ENCODE data around the gene UTS2B.

The UTS2B gene

GRCh38 chr3:191329654-191330529 is at the start of gene UTS2B:
Gene UTS2B (minus strand): TSS chr3:191330526. CDS start chr3:191282189, 48,337 bp downstream.
- no peak for DNase-seq

GRCh38 chr3:191380001-191380400 is 49.7 kb upstream of the UTS2B start:
- DNase-seq = no peak

- DNase-seq = no peak
Measured at GRCh38 chr3:191379446-191379845, 49.1 kb upstream of the UTS2B start.

- no peak for DNase-seq
Measured at GRCh38 chr3:191378142-191378812, 48.0 kb upstream of the UTS2B start.

GRCh38 chr3:191376516-191377141 is 46.3 kb upstream of the UTS2B start:
- no peak for DNase-seq

- no peak for DNase-seq
Measured at GRCh38 chr3:191373327-191373726, 43.0 kb upstream of the UTS2B start.

GRCh38 chr3:191372122-191372521 is 41.8 kb upstream of the UTS2B start:
- no peak for DNase-seq

GRCh38 chr3:191369616-191370010 is 39.3 kb upstream of the UTS2B start:
- DNase-seq = no peak

GRCh38 chr3:191368755-191369615 is 38.7 kb upstream of the UTS2B start:
- DNase-seq = no peak

- no peak for DNase-seq
Measured at GRCh38 chr3:191366675-191367074, 36.3 kb upstream of the UTS2B start.

GRCh38 chr3:191363221-191363620 is 32.9 kb upstream of the UTS2B start:
- DNase-seq = no peak

GRCh38 chr3:191362524-191363090 is 32.3 kb upstream of the UTS2B start:
- no peak for DNase-seq

GRCh38 chr3:191362037-191362436 is 31.7 kb upstream of the UTS2B start:
- DNase-seq = no peak

- DNase-seq = no peak
Measured at GRCh38 chr3:191361456-191361855, 31.1 kb upstream of the UTS2B start.

GRCh38 chr3:191360620-191361019 is 30.3 kb upstream of the UTS2B start:
- DNase-seq = no peak

GRCh38 chr3:191358929-191359328 is 28.6 kb upstream of the UTS2B start:
- DNase-seq = no peak

GRCh38 chr3:191357909-191358308 is 27.6 kb upstream of the UTS2B start:
- DNase-seq = no peak

- no peak for DNase-seq
Measured at GRCh38 chr3:191356631-191357439, 26.5 kb upstream of the UTS2B start.

- DNase-seq = no peak
Measured at GRCh38 chr3:191355406-191355805, 25.1 kb upstream of the UTS2B start.

GRCh38 chr3:191353022-191353777 is 22.9 kb upstream of the UTS2B start:
- no peak for DNase-seq

- DNase-seq = no peak
Measured at GRCh38 chr3:191352014-191352413, 21.7 kb upstream of the UTS2B start.
